K562 (cell line): ENCODE measurements around the gene TOM1L2. TPM values are rescaled to one million over a fixed set of nuclear protein-coding genes. Genes with fewer than 3 reads are reported as not detected.

Experiments
- ARID1B ChIP-seq: fragments of 450-650 bp; IDR thresholded peaks from 2 replicates; pipeline ENCODE4 v1.6.1; 2016; ENCODE audit warnings: antibody characterized with exemption, mild to moderate bottlenecking, inconsistent platforms
- ARID4B ChIP-seq: sonication (generic); formaldehyde crosslinking; IDR thresholded peaks from 2 replicates; pipeline ENCODE4 v1.8.0; 2022; ENCODE audit warnings: mild to moderate bottlenecking, missing genetic modification reagents
- CBX2 ChIP-seq: fragments of 200-600 bp; sonication (generic); IDR thresholded peaks from one replicate; pipeline ENCODE4 v1.6.1; 2012; ENCODE audit warnings: mild to moderate bottlenecking, low read length, inconsistent platforms; ENCODE audit not compliant: insufficient read depth, poor library complexity, severe bottlenecking
- DPF2 ChIP-seq: fragments of 450-650 bp; IDR thresholded peaks from 2 replicates; pipeline ENCODE4 v1.6.1; 2016
- HDAC2 ChIP-seq: fragments of 450-650 bp; IDR thresholded peaks from 2 replicates; pipeline ENCODE4 v1.6.1; 2016; ENCODE audit warnings: mild to moderate bottlenecking
- HMBOX1 ChIP-seq: sonication (generic); IDR thresholded peaks from 2 replicates; pipeline ENCODE4 v1.6.1; 2016
- JUN ChIP-seq, 2 experiments: sonication (generic) in 1 of 2; formaldehyde crosslinking in 1 of 2; IDR thresholded peaks; 2 replicates each; pipeline versions ENCODE4 v1.6.1 to v1.8.0; 2012 to 2022; ENCODE audit warnings: borderline replicate concordance in 2 of 2, mild to moderate bottlenecking in 2 of 2, improper control_type of control experiment in 1 of 2, low read depth in 1 of 2, low read length in 1 of 2, missing genetic modification reagents in 1 of 2
- NONO ChIP-seq, 2 experiments: fragments of 200-400 bp in 1 of 2; fragments of 450-650 bp in 1 of 2; formaldehyde crosslinking in 1 of 2; IDR thresholded peaks; 2 replicates each; pipeline ENCODE4 v1.6.1; 2017; ENCODE audit warnings: low read depth in 2 of 2, mild to moderate bottlenecking in 2 of 2, moderate library complexity in 2 of 2, low read length in 1 of 2
- PYGO2 ChIP-seq: fragments of 450-650 bp; IDR thresholded peaks from 2 replicates; pipeline ENCODE4 v1.6.1; 2016; ENCODE audit warnings: mild to moderate bottlenecking, missing genetic modification characterization, moderate library complexity, missing compliant biosample characterization
- RERE ChIP-seq: sonication (generic); formaldehyde crosslinking; IDR thresholded peaks from 2 replicates; pipeline ENCODE4 v1.8.0; 2023; ENCODE audit warnings: missing genetic modification reagents, mild to moderate bottlenecking, borderline replicate concordance
- TRIM28 ChIP-seq: fragments of 450-650 bp; IDR thresholded peaks from 2 replicates; pipeline ENCODE4 v1.6.1; 2017
- ZNF707 ChIP-seq: fragments of 250-450 bp; sonication (Bioruptor Pico); conservative IDR thresholded peaks from 2 replicates; pipeline ENCODE4 v1.8.0; 2022; ENCODE audit warnings: inconsistent platforms, mild to moderate bottlenecking, moderate library complexity
- polyA plus RNA-seq, 8 experiments: library from polyadenylated mRNA; depleted of rRNA in 4 of 8; stranded (reverse) in 5 of 8; unstranded in 3 of 8; fragments of >200 nt; fragmentation: Nextera tagmentation in 2 of 8; fragmentation: Illumina TruSeq in 1 of 8; extraction: Ambion mirVana in 2 of 8; extraction: Trizol in 1 of 8; gene quantifications; 2 replicates each; pipeline versions ENCODE4 v1.2.1 to v1.2.3, GENCODE V29; 2011 to 2014; ENCODE audit warnings: inconsistent platforms in 1 of 8, missing spikeins in 1 of 8
- total RNA-seq, 7 experiments: library from RNA; depleted of rRNA in 6 of 7; stranded (reverse); fragments of >200 nt in 6 of 7; fragmentation: Illumina TruSeq in 2 of 7; extraction: Trizol in 2 of 7; gene quantifications; 2 replicates each; pipeline versions ENCODE4 v1.2.1 to v1.2.3, GENCODE V29; 2011 to 2021; ENCODE audit warnings: low replicate concordance in 1 of 7

The TOM1L2 gene
- total and polyA plus RNA-seq, 9 of the 15 experiments (the other 6 are each of a cell fraction or from before 2014, with no cell fraction given), result 0.07 to 6.0 (median 2.5) TPM

- no peak for TF ChIP-seq ARID4B (CRISPR knock-in tag)
- TF ChIP-seq JUN (IDR thresholded peaks at IDR 0.05; ENCODE audit: borderline replicate concordance, low read depth, low read length), result no peak
- TF ChIP-seq JUN (CRISPR knock-in tag; IDR thresholded peaks at IDR 0.05; ENCODE audit: borderline replicate concordance), result no peak
- no peak for TF ChIP-seq CBX2
- TF ChIP-seq PYGO2 (tag), result no peak
- TF ChIP-seq RERE (CRISPR knock-in tag), result no peak
- TF ChIP-seq ZNF707 (CRISPR knock-in tag), result no peak
- TF ChIP-seq NONO (IDR thresholded peaks at IDR 0.05; ENCODE audit: low read depth in 2 of 2, low read length in 1 of 2), result no peak
- TF ChIP-seq HMBOX1, result no peak
- no peak for TF ChIP-seq TRIM28
- no peak for TF ChIP-seq ARID1B
- TF ChIP-seq DPF2, result no peak
- TF ChIP-seq HDAC2, result no peak
- TF ChIP-seq, all 486 proteins: peak for 0
Observed at GRCh38 chr17:17905036-17905320, 67.2 kb downstream of the TOM1L2 start (continued).
